Tibial artery (tissue), 4 donors: ENCODE measurements around the gene CST4.
"Not testable (repeated sequence)": the region's sequence is repeated elsewhere in the genome, so short reads cannot be mapped to it uniquely, and the experiment has no call there.

ENCODE experiments used
- DNase-seq, 2 donors: peaks; one replicate each; pipeline ENCODE4 v3.0.0-alpha.2; 2019
- H3K27ac ChIP-seq, 2 donors: fragments of 200-600 bp; sonication (generic) in 1 of 2; 1 replicate in 1 of 2; 2 replicates in 1 of 2; pipeline ENCODE4 v1.5.1; 2018 to 2019; ENCODE audit warnings: mild to moderate bottlenecking in 1 of 2
- H3K27me3 ChIP-seq, 2 donors: fragments of 200-600 bp; sonication (generic) in 1 of 2; one replicate each; pipeline versions ENCODE4 v1.5.1 to v1.6.0; 2016 to 2019
- H3K36me3 ChIP-seq, 3 donors: fragments of 200-600 bp; sonication (generic) in 2 of 3; one replicate each; pipeline ENCODE4 v1.5.1; 2016 to 2019; ENCODE audit warnings: mild to moderate bottlenecking in 2 of 3
- H3K4me1 ChIP-seq, 4 donors: fragments of 200-600 bp; sonication (generic) in 2 of 4; 1 replicate in 3 of 4; 2 replicates in 1 of 4; pipeline ENCODE4 v1.5.1; 2016 to 2019
- H3K4me3 ChIP-seq, 2 donors: fragments of 200-600 bp; sonication (generic) in 1 of 2; 1 replicate in 1 of 2; 2 replicates in 1 of 2; pipeline ENCODE4 v1.5.1; 2018 to 2019; ENCODE audit warnings: mild to moderate bottlenecking in 2 of 2
- H3K9me3 ChIP-seq, 3 donors: fragments of 200-600 bp; sonication (generic) in 1 of 3; one replicate each; pipeline ENCODE4 v1.5.1; 2016 to 2019
- CTCF ChIP-seq, 2 experiments: fragments of 200-600 bp in 1 of 2; fragments of 450-650 bp in 1 of 2; IDR thresholded peaks; one replicate each; pipeline ENCODE4 v1.5.1; 2017 to 2019; ENCODE audit warnings: antibody characterized with exemption in 2 of 2, mild to moderate bottlenecking in 1 of 2, moderate library complexity in 1 of 2
- intact Hi-C: fragments of 100-400 bp; cut with DNase I; formaldehyde crosslinking; loops from one replicate; pipeline ENCODE4 v1.15.0; 2023; ENCODE audit warnings: low total_unique reads

The CST4 gene

DNA sequence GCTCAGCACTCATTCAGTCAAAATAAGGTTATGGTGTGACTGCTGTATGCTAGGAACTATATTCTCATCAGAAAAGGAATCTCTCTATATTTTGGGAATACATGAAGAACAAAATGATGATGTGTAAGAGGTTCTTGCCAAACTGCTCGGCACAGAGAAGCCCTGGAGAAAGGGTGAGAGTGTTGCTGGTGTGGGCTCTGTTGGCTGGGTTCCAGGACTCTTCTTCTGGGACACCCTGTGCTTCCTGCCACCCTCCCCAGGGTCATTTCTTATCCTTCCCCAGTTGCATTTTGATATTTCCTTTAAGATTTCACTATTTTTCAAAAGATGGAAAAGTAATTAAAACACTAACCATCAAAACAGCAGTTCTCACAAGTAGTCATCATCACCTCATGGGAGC lies 33.1 kb upstream of the CST4 start:
- Histone ChIP-seq H3K27me3 (no peaks in the 10 kb centered on the region), H3K9me3 (no peaks in the 10 kb centered on the region), H3K4me3 (no peak overlapping the region), H3K4me1 (no peaks in the 10 kb centered on the region), H3K27ac (no peak overlapping the region), H3K36me3 (no peaks in the 10 kb centered on the region)
- no peak for TF ChIP-seq CTCF (IDR thresholded peaks at IDR 0.05)
- no peak for DNase-seq
- intact Hi-C loops, result no loop called here

- H3K27me3 ChIP-seq, DNase-seq, H3K36me3 ChIP-seq, H3K9me3 ChIP-seq, H3K4me1 ChIP-seq, H3K27ac ChIP-seq, intact Hi-C loops, H3K4me3 ChIP-seq: not testable (repeated sequence)
Measured at GRCh38 chr20:23719351-23719750, 30.5 kb upstream of the CST4 start.

GRCh38 chr20:23711778-23712177 lies 22.9 kb upstream of the CST4 start:
- DNase-seq, H3K4me1 ChIP-seq, H3K27ac ChIP-seq, H3K4me3 ChIP-seq, H3K36me3 ChIP-seq, H3K27me3 ChIP-seq, H3K9me3 ChIP-seq, intact Hi-C loops: not testable (repeated sequence)

GRCh38 chr20:23710771-23711170 lies 21.9 kb upstream of the CST4 start:
- no peaks in the 10 kb centered on the region for H3K9me3 ChIP-seq

DNA sequence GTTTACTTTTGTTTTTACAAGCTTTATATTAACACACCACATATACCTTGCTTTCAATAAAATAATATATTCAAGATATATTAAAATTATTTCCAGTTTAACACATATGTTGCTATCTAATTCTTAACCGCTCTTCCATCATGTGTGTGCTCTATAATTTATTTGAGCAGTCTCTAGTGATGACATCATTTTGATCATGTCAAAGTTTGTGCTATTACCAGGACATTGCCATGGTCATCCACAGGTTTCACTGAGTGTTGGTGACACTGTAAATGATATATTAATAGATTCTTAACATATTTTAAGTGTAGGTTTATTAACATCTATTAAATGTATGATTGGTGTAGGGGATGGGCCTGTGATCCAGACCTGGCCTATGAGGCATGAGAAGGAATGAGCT lies 17.1 kb upstream of the CST4 start:
- H3K9me3 ChIP-seq, result no peaks in the 10 kb centered on the region
- H3K27ac ChIP-seq, result no peak overlapping the region
- no peaks in the 10 kb centered on the region for H3K36me3 ChIP-seq
- H3K4me3 ChIP-seq, result no peak overlapping the region
- no peak for TF ChIP-seq CTCF (IDR thresholded peaks at IDR 0.05)
- no peak for DNase-seq
- no peaks in the 10 kb centered on the region for H3K4me1 ChIP-seq
- H3K27me3 ChIP-seq, result peaks cover 0 to 5% of the 10 kb centered on the region in 2 donors
- intact Hi-C loops, result no loop called here

More at GRCh38 chr20:23710771-23711170, 21.9 kb upstream of the CST4 start:
- no peaks in the 10 kb centered on the region for H3K36me3 ChIP-seq
- no peak for DNase-seq
- no peak for TF ChIP-seq CTCF (IDR thresholded peaks at IDR 0.05)
- no peaks in the 10 kb centered on the region for H3K27me3 ChIP-seq
- no peak overlapping the region for H3K27ac ChIP-seq
- H3K4me1 ChIP-seq, result no peaks in the 10 kb centered on the region
- H3K4me3 ChIP-seq, result no peak overlapping the region
- intact Hi-C loops, result no loop called here

DNA sequence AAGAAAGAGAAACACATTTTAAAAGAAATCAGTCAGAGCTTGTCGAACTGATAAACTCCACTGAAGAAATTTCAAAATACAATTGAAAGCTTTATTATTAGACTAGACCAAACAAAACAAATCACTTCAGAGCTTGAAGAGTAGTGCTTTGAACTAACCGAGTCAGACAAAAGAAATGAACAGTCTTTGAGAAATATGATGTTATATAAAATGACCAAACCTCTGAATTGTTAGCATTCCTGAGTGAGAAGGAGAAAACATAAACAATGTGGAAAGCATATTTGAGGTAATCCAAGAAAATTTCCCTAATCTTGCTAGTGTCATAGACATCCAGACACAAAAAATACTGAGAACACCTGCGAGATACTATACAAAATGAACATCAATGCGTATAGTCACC lies 13.2 kb upstream of the CST4 start:
- H3K9me3 ChIP-seq, result no peaks in the 10 kb centered on the region
- H3K27ac ChIP-seq, result no peak overlapping the region
- H3K36me3 ChIP-seq, result no peaks in the 10 kb centered on the region
- TF ChIP-seq CTCF (IDR thresholded peaks at IDR 0.05), result no peak
- intact Hi-C loops, result no loop called here
- no peak for DNase-seq
- H3K27me3 ChIP-seq, result peaks cover 0 to 10% of the 10 kb centered on the region in 2 donors
- H3K4me1 ChIP-seq, result no peaks in the 10 kb centered on the region
- H3K4me3 ChIP-seq, result no peak overlapping the region

DNA sequence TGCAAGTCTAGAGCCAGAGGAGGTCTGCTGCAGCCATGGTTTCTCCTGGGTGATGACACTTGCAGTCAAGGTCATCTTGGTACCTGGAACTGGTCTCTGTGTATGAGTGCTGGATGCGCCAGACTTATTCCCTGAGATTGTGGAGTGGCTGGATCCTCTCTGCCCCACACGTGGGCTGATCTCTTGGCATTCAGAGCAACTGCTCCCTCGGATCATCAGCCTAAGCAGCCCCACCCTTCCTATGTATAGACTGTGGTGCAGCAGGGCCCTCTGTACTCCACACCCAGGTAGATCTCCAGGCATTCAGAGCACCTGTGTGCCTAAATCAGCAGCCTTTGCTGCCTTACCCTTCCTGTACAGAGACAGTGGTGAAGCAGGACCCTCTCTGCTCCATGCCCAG lies 12.1 kb upstream of the CST4 start:
- Histone ChIP-seq H3K36me3 (no peaks in the 10 kb centered on the region), H3K27ac (no peak overlapping the region), H3K27me3 (peaks cover 0 to 10% of the 10 kb centered on the region in 2 donors), H3K9me3 (no peaks in the 10 kb centered on the region), H3K4me1 (no peaks in the 10 kb centered on the region), H3K4me3 (no peak overlapping the region)
- intact Hi-C loops, result no loop called here
- TF ChIP-seq CTCF (IDR thresholded peaks at IDR 0.05), result no peak
- no peak for DNase-seq
